ENCODE measurements around the gene FGD5. TPM values are rescaled to one million over a fixed set of nuclear protein-coding genes. Genes with fewer than 3 reads are reported as not detected.

The FGD5 gene
- polyA plus RNA-seq, 1 of the 3 experiments (the other 2 are of a cell fraction) = not detected

DNA sequence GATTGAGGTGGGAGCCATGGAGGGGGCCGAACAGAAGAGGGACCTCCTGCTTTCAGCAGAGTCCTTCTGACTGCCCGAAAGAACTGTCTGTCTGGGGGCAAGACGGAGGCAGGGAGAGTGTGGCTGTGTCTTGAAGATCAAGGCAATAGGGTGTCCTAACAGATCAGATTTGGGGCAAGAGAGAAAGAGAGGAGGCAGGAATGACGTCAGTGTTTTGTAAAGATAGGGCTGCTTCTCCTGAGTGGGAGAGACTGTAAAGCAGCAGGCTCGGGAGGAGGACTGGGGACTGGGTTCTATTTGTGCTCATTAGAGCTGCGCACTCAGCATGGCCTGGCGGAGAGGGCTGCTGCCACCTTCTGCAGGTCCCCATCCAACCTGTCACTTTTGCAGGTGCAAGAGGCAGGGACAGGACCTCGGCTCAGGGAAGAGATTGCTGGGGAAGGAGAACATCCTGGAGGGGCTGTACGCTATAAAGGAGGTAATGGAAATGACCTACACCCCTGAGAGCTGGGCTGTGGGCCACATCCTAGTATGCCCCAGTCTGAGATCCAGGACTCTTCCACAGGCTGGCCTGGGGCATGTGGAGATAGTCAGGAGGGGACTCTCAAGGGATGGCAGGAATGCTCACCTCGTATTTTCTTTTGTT lies 29.0 kb upstream of the FGD5 start:
- H3K79me2 ChIP-seq (ENCODE audit: insufficient read depth) = no peaks in the 10 kb centered on the region
- 37% methylated on average over 9 of the region's 10 CpGs for WGBS (ENCODE audit: low lambda C conversion rate)
- no peak overlapping the region for H2AFZ ChIP-seq (ENCODE audit: low read depth)
- H3K4me3 ChIP-seq (ENCODE audit: low read depth in 2 of 2, low read length in 1 of 2) = no peak overlapping the region
- POLR2A ChIA-PET = no interaction called here
- no peak for TF ChIP-seq EP300 (IDR thresholded peaks at IDR 0.05; ENCODE audit: borderline replicate concordance in 1 of 2, low read depth in 1 of 2, low read length in 1 of 2)
- TF ChIP-seq, protein P1, sequence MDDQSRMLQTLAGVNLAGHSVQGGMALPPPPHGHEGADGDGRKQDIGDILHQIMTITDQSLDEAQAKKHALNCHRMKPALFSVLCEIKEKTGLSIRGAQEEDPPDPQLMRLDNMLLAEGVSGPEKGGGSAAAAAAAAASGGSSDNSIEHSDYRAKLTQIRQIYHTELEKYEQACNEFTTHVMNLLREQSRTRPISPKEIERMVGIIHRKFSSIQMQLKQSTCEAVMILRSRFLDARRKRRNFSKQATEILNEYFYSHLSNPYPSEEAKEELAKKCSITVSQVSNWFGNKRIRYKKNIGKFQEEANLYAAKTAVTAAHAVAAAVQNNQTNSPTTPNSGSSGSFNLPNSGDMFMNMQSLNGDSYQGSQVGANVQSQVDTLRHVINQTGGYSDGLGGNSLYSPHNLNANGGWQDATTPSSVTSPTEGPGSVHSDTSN (IDR thresholded peaks at IDR 0.05) = no peak
- no peak for TF ChIP-seq TAF1 (IDR thresholded peaks at IDR 0.05; ENCODE audit: borderline replicate concordance, low read depth, low read length)
- TF ChIP-seq NRF1 (IDR thresholded peaks at IDR 0.05; ENCODE audit: low read depth, low read length) = no peak
- no peak for TF ChIP-seq FOXM1 (IDR thresholded peaks at IDR 0.05; ENCODE audit: low read depth)
- TF ChIP-seq POLR2AphosphoS5 (IDR thresholded peaks at IDR 0.05; ENCODE audit: low read depth, low read length) = no peak
- TF ChIP-seq, protein P2, sequence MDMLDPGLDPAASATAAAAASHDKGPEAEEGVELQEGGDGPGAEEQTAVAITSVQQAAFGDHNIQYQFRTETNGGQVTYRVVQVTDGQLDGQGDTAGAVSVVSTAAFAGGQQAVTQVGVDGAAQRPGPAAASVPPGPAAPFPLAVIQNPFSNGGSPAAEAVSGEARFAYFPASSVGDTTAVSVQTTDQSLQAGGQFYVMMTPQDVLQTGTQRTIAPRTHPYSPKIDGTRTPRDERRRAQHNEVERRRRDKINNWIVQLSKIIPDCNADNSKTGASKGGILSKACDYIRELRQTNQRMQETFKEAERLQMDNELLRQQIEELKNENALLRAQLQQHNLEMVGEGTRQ (IDR thresholded peaks at IDR 0.05; ENCODE audit: borderline replicate concordance, low read depth, low read length) = no peak
- no peak for TF ChIP-seq MEF2A (IDR thresholded peaks at IDR 0.05; ENCODE audit: borderline replicate concordance, low read depth)
- TF ChIP-seq, protein P3, sequence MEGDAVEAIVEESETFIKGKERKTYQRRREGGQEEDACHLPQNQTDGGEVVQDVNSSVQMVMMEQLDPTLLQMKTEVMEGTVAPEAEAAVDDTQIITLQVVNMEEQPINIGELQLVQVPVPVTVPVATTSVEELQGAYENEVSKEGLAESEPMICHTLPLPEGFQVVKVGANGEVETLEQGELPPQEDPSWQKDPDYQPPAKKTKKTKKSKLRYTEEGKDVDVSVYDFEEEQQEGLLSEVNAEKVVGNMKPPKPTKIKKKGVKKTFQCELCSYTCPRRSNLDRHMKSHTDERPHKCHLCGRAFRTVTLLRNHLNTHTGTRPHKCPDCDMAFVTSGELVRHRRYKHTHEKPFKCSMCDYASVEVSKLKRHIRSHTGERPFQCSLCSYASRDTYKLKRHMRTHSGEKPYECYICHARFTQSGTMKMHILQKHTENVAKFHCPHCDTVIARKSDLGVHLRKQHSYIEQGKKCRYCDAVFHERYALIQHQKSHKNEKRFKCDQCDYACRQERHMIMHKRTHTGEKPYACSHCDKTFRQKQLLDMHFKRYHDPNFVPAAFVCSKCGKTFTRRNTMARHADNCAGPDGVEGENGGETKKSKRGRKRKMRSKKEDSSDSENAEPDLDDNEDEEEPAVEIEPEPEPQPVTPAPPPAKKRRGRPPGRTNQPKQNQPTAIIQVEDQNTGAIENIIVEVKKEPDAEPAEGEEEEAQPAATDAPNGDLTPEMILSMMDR (IDR thresholded peaks at IDR 0.05) = no peak
- TF ChIP-seq, protein P4, sequence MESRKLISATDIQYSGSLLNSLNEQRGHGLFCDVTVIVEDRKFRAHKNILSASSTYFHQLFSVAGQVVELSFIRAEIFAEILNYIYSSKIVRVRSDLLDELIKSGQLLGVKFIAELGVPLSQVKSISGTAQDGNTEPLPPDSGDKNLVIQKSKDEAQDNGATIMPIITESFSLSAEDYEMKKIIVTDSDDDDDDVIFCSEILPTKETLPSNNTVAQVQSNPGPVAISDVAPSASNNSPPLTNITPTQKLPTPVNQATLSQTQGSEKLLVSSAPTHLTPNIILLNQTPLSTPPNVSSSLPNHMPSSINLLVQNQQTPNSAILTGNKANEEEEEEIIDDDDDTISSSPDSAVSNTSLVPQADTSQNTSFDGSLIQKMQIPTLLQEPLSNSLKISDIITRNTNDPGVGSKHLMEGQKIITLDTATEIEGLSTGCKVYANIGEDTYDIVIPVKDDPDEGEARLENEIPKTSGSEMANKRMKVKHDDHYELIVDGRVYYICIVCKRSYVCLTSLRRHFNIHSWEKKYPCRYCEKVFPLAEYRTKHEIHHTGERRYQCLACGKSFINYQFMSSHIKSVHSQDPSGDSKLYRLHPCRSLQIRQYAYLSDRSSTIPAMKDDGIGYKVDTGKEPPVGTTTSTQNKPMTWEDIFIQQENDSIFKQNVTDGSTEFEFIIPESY (IDR thresholded peaks at IDR 0.05; ENCODE audit: borderline replicate concordance, low read depth) = no peak
- no peak for TF ChIP-seq JUND (IDR thresholded peaks at IDR 0.05)
- no peak for TF ChIP-seq SMC3 (IDR thresholded peaks at IDR 0.05; ENCODE audit: low read depth, low read length)
- TF ChIP-seq YY1 (IDR thresholded peaks at IDR 0.05; ENCODE audit: low read depth) = no peak
- no peak for TF ChIP-seq MXI1 (IDR thresholded peaks at IDR 0.05; ENCODE audit: low read depth, low read length)
- TF ChIP-seq GABPA (IDR thresholded peaks at IDR 0.05; ENCODE audit: low read depth) = no peak
- no peak for TF ChIP-seq TEAD4 (IDR thresholded peaks at IDR 0.05; ENCODE audit: borderline replicate concordance, insufficient read depth)
- no peak for TF ChIP-seq RFX5 (IDR thresholded peaks at IDR 0.05; ENCODE audit: low read length)
- no peaks in the 10 kb centered on the region for H4K20me1 ChIP-seq (ENCODE audit: insufficient read depth)
- peaks cover 0 to 6% of the 10 kb centered on the region in 2 experiments; a peak in 1 of 4 replicates for H3K4me1 ChIP-seq (ENCODE audit: control insufficient read depth in 1 of 2, insufficient read depth in 2 of 2, low read depth in 1 of 2, low read length in 1 of 2)
- H3K9me2 ChIP-seq = no peaks in the 10 kb centered on the region
- H3F3A ChIP-seq (replicated peaks; ENCODE audit: insufficient read depth) = no peaks in the 10 kb centered on the region
- no peaks in the 10 kb centered on the region for H3K36me3 ChIP-seq (replicated peaks in 1 of 2; ENCODE audit: control insufficient read depth in 1 of 2, insufficient read depth in 2 of 2, low read length in 1 of 2)
- no peak overlapping the region for H3K27ac ChIP-seq (ENCODE audit: low read depth in 2 of 2, low read length in 1 of 2)
- H3K9me3 ChIP-seq = no peaks in the 10 kb centered on the region
- H3K4me2 ChIP-seq = no peak overlapping the region
- no peak overlapping the region for H3K9ac ChIP-seq
- CTCF ChIA-PET = interaction anchor here (0.9 to 9.1 kb wide), 12 partner anchors 26 to 281 kb away, joined by 3 to 134 read pairs (median 4); no protein-coding TSS in a partner anchor
- H3K27me3 ChIP-seq (ENCODE audit: insufficient read depth) = no peaks in the 10 kb centered on the region
- DNase-seq = no peak

All from SK-N-SH (cell line).